NCI-H2196 treated with DMSO at 0.1 percent for 48 hours (cell line): ENCODE results near the gene RBFOX1.

Experiments
- DNase-seq: peaks from one replicate; lab custom pipeline; 2025; ENCODE audit not compliant: unreplicated experiment; lab: John Stamatoyannopoulos, UW

RBFOX1 gene

GRCh38 chr16:7408700-7409365, 76.2 kb downstream of the RBFOX1 start:
- no peak for DNase-seq

GRCh38 chr16:7419441-7419840, 86.8 kb downstream of the RBFOX1 start:
- DNase-seq = no peak

GRCh38 chr16:7420079-7420478, 87.4 kb downstream of the RBFOX1 start:
- DNase-seq = no peak

GRCh38 chr16:7420843-7421242, 88.2 kb downstream of the RBFOX1 start:
- no peak for DNase-seq

GRCh38 chr16:7421578-7421977, 88.9 kb downstream of the RBFOX1 start:
- DNase-seq = no peak

GRCh38 chr16:7422036-7422888, 89.6 kb downstream of the RBFOX1 start:
- no peak for DNase-seq

GRCh38 chr16:7423434-7424044, 90.9 kb downstream of the RBFOX1 start:
- DNase-seq = no peak

GRCh38 chr16:7426161-7426560, 93.5 kb downstream of the RBFOX1 start:
- no peak for DNase-seq

- no peak for DNase-seq
Measured at GRCh38 chr16:7431723-7432122, 99.1 kb downstream of the RBFOX1 start.

GRCh38 chr16:7436306-7436705, 103.7 kb downstream of the RBFOX1 start:
- DNase-seq = no peak

GRCh38 chr16:7437135-7437804, 104.6 kb downstream of the RBFOX1 start:
- DNase-seq = no peak

- DNase-seq = no peak
Measured at GRCh38 chr16:7437843-7438242, 105.2 kb downstream of the RBFOX1 start.

GRCh38 chr16:7438601-7439000, 106.0 kb downstream of the RBFOX1 start:
- no peak for DNase-seq

GRCh38 chr16:7439518-7439917, 106.9 kb downstream of the RBFOX1 start:
- DNase-seq = no peak

GRCh38 chr16:7440886-7441400, 108.3 kb downstream of the RBFOX1 start:
- DNase-seq = no peak

GRCh38 chr16:7442050-7442449, 109.4 kb downstream of the RBFOX1 start:
- DNase-seq = no peak

GRCh38 chr16:7443142-7443541, 110.5 kb downstream of the RBFOX1 start:
- no peak for DNase-seq

- DNase-seq = no peak
Measured at GRCh38 chr16:7443648-7444365, 111.2 kb downstream of the RBFOX1 start.

- no peak for DNase-seq
Measured at GRCh38 chr16:7449306-7449705, 116.7 kb downstream of the RBFOX1 start.

- DNase-seq = no peak
Measured at GRCh38 chr16:7449808-7450207, 117.2 kb downstream of the RBFOX1 start.

GRCh38 chr16:7450440-7450839, 117.8 kb downstream of the RBFOX1 start:
- no peak for DNase-seq
